EH (cell line): ENCODE measurements around the gene MTCL1.

ENCODE experiments used
- DNase-seq: peaks from one replicate; pipeline ENCODE4 v3.0.0-alpha.2; 2015; ENCODE audit warnings: low read depth

The MTCL1 gene

DNA sequence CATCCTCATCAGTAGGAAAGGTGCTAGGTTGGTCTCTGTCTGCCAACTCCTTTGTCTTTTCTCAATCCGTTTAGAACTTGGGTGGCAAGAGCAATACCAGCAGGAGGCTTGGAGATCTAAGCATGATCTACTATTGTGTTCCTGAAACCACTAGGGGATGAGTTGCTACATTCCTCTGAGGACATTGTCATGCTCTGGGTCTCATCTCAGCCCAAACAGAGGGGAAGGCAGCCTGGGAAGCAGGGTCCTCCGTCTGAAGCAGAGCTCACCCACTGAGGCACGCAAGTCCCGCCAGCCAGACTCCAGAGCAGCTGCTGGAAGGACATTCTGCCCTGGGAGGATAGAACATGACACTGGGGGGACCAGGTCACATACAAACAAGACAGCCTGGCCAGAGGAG is 162.9 kb downstream of the MTCL1 start:
- DNase-seq = no peak

DNA sequence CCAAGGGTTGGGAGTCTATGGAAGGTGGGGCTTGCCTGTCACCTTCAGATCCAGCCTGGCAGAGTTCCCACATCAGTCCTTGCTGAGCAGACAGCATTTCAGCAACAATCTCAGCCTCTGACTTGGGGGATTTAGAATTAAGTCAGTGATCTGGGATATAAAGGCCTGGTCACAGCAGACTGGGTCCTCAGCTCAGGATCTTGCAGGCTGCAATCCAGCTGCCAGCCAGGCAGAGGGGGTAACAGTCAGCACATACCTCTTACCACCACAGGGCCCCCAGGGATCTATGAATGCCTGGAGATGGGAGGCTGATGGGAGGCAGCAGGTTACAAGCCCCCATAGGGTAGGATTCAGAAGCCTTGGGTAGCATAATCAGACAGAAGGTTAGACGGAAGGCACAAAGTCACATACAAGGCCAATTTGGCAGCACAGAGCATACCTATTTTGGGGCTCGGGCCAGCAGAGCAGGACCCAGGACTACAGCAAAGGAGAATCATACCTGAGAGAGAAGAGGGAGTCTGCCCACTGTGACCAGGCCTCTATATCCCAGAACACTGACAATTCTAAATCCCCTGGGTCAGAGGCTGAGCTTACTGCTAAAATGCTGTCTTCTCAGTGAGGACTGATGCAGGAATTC is 163.5 kb downstream of the MTCL1 start:
- DNase-seq = no peak

- no peak for DNase-seq
Observed at GRCh38 chr18:8869696-8870095, 164.3 kb downstream of the MTCL1 start.

GRCh38 chr18:8870528-8870927 is 165.2 kb downstream of the MTCL1 start:
- peak; percentile 31 for DNase-seq

DNA sequence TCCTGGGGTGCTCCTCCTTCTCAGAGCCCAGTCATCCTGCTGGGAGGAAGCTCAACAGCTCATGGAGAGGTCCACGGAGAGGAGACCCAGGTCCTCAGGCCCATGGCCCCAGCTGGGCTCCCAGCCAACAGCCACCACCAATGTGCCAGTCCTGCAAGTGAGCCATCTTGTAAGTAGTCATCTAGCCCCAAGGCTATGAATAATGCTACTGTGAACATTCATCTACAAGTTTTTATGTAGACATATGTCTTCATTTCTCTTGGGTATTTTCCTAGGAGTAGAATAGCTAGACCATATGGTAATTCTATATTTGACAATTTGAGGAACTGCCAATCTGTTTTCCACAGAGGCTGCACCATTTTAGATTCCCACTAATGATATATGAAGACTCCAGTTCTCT is 166.1 kb downstream of the MTCL1 start:
- DNase-seq = peak; percentile 83

DNA sequence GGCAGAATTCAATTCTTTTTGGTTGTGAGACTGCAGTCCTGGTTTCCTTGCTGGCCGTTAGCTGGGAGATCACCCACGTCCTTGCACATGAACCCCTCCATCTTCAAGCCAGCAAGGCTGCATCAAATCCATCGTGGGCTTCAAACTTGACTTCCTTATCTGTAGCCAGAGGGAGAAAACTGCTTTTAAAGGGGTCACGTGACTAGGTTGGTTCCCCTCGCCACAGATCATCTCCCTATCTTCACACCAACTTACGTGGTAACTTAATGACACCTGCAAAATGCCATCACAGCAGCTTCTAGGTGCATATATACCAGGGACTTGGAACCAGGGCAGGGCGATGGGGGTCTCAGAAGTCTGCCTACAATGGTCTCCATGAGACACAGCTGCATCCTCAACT is 169.5 kb downstream of the MTCL1 start:
- DNase-seq = no peak

GRCh38 chr18:8876887-8877286 is 171.5 kb downstream of the MTCL1 start:
- DNase-seq = no peak

GRCh38 chr18:8881103-8881502 is 175.7 kb downstream of the MTCL1 start:
- DNase-seq = no peak
